ENCODE data around the gene NPHP4.

The NPHP4 gene

DNA sequence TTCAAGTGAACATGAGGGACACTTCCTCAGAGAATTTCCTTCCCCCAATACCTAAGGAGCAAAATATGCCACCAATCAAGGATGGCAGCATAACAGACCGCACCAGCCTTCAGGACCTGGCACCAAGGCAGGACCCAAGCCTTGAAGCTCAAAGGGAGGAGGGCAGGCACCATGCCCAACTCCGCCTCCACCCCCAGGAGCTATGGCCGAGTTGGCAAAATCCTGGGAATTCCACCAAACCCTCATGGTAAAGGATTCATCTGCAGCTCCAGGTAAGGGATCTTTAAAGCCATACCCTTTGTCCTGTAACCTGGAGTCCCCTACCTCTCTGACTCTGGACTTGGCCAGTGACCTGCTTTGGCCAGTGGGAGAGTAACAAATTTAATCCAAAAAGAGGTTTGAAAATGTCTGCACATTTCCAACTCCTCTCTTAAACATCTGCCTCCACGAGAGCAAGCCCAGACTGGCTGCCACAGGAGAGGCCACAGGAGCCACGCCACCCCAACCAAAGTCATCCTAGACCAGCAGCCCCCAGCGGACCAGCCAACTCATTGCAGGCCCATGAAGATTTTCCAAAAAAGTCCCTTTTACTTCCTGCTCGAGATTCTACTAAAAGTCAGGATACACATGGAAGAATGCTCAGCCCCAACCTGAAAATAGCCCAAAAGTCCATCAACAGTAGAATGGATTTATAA lies 41.9 kb downstream of the NPHP4 start:
- DNase-seq (ENCODE audit: low read depth): no peak

DNA sequence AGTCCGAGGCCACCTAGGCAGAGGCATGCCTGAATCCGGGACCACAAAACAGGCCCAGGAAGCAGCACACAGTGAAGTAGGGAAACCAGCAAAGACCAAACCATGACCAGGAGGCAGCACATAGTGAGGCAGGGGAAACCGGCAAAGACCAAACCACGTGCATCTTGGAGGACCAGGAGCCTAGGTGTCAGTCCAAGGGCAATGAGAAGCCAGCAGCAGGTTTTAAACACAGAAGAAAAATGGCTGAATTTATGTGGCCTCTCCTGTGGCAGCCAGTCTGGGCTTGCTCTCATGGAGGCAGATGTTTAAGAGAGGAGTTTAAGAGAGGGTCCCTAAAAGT lies 42.5 kb downstream of the NPHP4 start:
- DNase-seq (ENCODE audit: low read depth): no peak

DNA sequence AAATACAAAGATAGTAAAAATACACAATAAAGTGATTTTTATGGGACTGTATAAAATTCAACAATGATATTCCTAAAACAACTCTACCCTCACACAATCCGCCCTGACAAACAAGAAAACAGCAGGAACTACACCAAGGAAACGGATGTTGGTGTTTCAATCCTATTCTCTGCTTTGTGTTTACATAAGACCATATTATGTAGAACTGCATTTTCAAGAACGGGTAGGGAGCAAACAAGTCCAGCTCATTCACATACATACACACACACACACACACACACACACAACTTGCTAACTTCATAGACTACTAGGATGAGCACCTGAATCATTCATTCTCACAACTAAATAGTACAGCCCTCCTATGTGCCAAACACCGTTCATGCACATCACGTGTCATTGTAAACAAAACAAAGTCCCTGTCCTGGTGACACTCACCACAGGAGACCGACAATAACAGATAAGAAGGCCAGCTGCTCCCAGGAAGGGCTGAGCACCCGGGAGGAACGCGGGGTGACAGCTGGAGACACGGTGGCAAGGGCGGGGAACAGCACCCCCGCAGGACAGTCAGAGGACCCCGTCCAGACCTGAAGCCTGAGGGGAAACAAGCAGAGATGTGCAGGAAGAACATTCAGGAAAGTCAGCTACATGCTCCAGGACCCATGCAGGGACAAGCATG lies 43.0 kb downstream of the NPHP4 start:
- DNase-seq (ENCODE audit: low read depth): no peak

DNA sequence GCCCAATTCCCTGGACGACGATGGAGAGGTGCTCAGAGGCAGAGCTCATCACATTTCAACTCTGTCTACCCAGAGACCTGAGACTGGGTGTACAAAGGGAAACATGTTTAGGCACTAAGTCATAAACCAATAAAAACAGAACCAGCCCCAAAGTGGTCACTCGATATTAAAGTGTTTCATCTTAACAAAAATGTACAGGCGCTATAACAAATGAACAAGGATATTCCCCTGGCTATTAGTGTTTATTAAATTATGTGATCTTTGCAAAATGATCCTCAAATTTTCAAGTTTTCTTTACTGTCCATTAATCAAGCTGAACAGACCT lies 43.6 kb downstream of the NPHP4 start:
- no peak for DNase-seq (ENCODE audit: low read depth)

DNA sequence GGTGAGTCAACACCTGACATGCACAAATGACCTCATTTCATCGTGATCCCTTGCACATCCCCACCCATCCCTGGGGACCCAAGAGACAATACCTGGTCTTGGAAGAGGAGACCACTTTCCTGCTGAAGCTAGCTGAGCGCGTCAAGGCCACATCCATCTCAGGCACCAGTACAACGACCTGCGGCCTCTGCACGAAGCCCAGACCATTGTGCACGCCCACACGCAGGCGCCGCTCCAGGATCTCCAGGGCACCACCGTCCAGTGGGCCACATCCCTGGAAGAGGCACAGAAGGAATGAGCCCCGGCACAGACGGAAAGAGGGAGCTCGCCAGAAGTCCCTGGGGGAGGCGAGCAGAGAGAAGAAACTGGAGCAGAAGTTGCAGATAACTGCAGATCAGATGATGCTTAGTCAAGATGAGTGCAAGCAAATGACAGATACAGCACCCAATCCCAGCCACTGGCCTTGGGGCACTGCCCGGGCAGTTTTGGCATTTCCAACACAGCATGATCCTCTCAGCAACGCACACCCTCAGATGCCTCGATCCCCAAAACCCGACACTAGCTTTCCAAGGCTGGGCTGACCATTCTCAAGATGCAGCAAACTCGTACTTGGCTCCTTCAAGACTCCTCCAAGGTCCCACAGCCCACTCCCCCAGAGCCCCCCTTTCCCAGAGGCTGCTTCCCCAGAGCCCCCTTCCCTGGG lies 44.1 kb downstream of the NPHP4 start:
- DNase-seq (ENCODE audit: low read depth): no peak

DNA sequence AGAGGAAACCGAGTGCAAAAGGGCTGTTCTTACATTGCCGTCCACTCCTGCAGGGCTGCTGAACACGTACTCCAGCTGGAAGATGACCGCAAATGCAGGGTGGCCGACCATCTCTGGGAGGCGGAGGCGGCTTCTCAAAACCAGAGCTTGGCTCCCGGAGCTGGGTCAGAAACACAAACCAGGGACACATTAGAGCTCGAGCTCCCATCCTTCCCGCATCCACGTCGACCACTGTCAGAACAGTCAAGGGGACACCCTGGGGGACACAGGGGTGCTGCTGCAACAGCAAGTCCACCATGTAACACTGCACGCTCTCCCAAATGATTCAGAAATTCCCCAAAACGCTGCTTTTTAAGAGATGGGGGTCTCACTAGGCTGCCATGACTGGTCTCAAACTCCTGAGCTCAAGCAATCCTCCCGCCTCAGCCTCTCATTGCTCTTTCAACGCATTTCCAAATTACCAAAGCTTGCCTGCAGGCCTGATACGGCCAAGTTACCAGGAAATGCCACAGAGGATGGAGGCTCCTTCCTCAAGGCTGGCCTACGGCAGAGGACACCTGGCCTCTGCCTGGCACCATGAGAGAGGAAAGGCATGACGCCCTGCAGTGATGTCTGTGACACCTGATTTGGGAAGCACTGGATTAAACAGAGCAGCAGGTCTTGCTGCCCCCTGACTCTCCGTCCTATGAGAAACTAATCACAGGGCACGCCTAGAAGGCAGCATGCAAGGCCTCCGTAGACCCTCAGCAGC lies 45.0 kb downstream of the NPHP4 start:
- no peak for DNase-seq (ENCODE audit: low read depth)

DNA sequence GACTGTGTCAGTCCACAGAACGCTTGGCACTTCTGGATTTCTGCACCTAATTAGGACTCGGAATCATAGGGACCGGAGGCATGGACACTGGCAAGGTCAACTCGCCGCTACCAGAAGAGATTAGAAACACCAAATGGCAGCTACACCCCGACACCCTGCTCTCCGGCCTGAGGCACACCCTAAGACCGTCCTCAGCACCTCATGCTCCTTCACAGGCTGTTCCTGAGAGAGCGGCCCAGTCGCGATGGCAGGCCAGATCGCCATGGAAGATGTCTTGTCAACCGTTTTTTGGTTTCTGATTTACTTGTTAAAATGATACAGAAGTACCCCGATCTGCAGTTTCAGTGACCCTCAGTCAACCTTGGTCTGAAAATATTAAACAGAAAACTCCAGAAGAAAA lies 46.8 kb downstream of the NPHP4 start:
- no peak for DNase-seq (ENCODE audit: low read depth)

DNA sequence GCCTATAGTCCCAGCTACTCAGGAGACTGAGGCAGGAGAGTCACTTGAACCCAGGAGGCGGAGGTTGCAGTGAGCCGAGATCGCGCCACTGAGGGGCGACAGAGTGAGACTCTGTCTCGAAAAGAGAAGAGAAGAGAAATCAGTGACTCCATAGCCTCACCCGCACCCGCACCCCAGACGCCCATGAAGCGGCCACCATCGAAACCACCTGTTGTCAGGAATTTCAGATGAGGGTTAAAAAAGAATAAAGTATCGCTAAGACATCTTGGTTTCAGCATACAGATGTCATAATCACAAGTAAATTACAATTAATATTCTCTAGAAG lies 47.4 kb downstream of the NPHP4 start:
- no peak for DNase-seq (ENCODE audit: low read depth)

DNA sequence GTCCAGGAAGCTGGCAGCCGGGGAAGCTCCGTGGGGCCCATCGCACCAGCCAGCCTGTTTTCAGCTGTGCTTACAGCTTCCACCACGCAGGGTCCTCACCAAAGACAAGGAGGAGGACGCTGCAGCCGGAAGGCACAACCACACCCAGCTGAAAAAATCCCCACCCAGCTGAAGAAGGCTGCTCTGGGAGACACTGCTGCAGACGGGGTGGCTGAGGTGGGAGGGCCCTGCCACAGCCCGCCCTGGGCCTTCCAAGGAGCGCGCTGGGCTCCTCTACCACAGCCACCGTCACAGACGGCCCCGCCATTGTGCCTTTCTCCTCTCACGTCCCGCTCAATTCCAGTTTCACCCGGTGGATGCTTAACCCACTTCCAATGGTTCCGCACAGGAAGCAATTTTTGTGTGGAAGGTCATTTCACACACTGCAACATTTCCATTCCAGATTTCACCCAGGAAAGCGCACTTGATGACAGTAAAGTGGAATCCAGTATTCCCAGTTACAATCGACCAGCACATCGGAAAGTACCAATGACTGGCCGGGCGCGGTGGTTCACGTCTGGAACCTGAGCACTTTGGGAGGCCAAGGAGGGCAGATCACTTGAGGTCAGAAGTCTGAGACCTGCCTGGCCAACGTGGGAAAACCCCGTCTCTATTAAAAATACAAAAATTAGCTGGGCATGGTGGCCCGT lies 47.9 kb downstream of the NPHP4 start:
- DNase-seq (ENCODE audit: low read depth): no peak

DNA sequence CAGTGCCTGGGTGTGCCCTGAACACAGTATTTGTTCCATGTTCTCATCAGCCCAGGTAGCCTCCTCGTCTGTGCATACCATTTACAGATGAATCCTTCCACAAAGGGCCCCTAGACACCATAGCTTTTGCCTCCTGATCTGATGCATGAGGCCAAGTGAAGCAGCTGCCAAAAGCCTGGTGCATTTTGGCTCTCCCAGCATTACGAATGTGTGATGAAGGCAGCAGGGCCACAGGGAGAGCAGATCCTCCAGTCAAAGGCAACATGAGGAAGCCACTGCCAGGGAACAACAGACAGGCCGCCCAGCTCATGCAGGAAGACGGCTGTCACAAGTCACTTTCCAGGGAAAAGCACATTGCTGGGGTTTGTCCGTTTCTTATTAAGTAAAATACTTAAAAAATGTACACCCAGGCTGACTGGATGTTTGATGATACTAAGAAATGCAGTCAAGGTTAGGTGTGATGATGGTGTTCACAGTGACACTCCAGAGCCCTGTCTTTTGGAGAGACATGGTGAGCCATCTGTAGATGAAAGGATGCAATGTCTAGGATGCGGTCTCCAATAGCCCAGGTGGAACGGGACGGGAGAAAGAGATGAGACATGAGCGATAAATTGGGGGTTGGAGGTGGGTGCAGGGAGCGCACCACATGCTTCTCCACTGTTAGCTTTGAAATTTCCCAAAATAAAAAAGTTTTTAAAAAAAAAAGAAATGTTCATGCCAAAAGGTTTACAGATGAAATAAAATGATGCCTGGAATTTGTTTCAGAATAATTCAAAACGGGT lies 48.7 kb downstream of the NPHP4 start:
- no peak for DNase-seq (ENCODE audit: low read depth)

DNA sequence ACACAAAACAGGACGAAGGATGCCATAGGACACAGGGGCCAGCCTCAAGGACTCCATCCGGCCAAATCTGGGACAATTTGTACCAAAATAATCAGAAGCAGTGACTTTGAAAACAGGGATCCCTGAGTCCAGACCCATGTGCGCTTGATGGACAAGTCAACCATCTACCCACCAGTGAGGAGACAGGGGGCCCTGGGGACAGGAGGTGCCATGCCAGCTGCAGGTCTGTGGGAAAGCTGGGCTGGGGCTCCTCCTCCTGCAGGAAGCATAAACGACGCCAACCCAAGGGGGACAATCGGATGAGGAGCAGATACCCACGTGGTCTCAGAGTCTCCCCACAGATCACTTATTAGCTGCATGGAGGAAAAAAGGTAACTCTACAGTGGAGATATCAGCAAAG lies 50.6 kb downstream of the NPHP4 start:
- no peak for DNase-seq (ENCODE audit: low read depth)

DNA sequence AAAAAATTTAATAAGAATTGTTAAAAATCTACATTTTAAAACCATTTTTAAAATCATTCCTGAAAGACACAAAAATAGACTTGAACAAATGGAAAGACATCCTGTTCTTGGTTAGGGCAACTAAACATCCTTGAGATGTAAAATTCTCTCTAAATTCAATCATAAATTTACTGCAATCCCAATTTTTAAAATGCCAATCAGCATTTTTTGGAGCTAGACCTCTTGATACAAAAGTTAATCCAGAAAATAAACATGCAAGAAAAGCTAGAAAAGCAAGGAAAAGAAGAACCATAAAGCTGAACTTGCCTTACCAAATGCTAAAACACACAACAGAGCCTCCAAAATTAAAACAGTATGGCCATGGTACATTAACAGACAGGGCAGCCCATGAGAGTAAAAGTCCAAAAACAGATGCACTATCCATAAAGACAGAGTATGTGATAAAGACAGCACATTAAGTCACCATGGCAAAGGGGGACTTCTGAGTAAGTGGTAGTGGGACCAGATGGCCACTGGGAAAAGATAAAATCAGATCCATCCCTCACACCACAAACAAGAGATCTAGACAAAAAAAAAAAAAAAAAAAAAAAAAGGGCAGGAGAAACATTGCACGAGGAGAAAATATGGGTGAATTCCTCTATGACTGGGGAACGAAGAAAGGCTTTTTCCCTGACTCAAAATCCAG lies 51.4 kb downstream of the NPHP4 start:
- no peak for DNase-seq (ENCODE audit: low read depth)

DNA sequence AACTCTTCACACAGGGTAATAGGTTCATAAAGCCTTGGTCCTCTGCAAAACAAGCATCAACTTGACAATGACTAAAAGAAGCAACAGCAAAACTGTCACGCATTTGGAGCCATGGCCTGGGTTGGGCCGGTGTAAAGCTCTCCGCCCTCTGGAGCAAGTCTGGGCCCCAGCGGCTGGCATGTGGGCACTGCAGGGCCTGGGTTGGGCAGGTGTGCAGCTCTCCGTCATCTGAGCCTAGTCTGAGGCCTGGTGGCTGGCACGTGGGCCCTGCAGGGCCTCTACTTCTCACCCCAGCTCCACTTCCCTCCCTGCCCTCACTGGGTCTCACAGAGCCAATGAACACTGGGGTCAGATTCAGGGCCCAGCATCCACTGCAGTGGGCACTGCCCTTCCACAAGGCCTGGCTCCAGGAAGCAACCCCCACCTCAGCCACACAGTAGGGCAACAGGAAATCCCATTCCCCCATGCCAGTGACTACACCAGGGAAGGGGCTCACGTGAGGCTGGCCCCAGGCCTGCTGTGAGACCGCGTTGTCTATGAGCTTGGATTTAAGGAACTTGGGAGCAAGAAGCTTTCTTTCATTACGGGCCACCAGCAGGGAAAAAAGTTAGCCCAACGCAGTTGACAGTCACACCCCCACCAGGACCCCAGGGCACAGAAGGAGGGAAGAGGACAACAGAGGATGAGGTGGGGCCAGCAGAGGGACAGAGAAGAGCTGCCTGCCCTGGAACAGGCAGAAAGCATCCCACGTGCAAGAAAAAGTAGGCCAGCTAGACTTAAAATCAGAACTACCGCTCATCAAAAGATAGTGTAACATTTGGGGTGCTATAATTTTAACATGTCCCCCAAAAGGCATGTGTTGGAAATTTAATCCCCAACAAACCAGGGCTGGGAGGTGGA lies 52.7 kb downstream of the NPHP4 start:
- DNase-seq (ENCODE audit: low read depth): no peak

DNA sequence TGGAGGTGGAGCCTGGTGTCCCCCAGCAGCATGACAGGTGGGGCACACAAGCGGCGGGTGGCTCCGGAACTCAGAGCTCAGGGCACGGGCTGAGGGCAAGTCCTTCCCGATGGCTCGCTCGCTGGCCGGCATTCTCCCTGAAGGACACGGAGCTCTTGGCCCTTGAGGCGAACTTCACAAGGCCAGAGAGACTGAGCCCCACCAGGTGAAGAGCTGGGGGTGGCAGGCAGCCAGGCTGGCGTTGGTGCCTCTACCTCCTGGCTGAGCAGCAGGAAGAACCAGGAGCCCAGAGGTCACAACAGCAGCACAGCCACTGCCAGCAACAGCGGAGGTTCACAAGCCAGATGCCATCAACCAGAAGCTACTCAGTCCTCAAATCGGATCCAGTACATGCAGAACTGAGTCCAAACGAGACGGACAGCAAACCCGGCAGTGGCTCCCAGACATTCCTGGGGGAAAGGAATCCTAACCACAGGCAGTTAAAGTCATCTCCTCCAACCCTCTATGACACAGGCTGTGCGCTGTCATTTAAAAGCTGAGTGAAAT lies 54.1 kb downstream of the NPHP4 start:
- peak; percentile 70 for DNase-seq (ENCODE audit: low read depth)

DNA sequence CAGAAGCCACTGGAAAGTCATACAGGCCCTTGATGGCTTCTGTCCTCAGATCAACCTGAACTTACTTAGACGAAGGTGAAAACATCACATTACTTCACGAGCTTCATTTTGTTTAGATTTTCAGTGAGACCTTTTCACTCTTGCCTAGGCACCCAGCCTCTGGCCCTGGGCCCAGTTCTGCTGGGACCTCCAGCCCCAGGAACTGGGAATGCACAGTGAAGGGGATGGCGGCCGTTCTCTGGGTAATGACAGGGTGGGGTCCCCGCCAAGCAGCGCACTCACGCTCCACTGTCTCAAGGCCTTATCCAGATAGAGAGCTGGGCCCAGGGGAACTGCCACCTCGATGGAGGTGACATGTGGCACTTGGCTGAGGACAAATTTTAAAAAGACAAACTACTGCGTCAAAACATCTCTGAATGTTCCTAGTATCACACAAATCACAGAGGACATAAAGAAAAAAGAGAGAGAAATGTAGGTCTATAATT lies 54.8 kb downstream of the NPHP4 start:
- DNase-seq (ENCODE audit: low read depth): no peak

DNA sequence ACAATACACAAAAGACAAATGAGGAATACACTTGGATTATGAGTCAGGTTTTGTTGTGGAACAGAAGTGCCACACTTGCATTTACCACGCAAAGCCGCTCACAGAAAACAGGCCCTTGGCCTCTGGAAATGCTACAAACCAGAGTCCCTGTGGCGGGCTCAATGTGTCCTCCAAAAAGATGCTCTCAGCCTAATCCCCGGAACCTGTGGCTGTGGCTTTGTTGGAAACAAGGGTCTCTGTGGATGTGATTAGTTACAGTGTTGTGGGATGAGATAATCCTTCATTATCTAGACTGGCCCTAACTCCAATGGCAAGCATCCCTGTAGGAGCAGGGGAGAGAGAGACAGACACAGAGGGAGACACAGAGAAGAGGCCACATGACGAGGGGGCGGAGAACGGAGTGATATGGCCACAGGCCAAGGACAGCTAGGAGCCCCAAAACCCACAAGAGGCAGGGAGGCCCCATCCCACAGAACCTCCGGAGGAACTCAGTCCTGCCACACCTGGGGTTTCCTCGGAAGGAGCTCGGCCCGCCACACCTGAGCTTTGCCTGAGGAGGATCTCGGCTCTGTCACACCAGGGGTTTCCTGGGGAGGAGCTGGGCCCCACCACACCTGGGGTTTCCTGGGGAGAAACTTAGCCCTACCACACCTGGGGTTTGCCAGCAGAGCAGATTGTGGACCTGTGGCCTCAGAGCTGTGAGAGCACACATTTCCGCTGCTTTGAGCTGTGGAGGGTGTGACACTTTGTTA lies 55.4 kb downstream of the NPHP4 start:
- DNase-seq (ENCODE audit: low read depth): no peak

DNA sequence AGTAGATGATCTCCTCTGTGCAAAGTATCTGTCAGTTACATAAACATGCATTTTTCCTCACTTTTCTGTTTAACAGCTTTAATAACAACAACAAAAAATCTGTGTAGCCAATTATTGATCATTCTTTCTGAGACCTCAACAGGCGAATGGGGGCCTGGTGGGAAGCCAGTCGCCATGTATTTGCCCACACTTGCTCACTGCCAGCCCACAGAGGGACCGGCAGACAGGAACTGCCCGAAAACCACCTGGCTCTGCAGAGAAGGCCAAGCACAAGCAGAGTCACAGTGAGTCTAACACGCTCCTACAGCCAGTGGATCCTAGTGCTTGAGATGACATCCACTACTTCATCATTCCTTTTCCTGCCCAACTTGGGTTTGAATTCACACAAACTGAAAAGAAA lies 56.1 kb downstream of the NPHP4 start:
- no peak for DNase-seq (ENCODE audit: low read depth)

DNA sequence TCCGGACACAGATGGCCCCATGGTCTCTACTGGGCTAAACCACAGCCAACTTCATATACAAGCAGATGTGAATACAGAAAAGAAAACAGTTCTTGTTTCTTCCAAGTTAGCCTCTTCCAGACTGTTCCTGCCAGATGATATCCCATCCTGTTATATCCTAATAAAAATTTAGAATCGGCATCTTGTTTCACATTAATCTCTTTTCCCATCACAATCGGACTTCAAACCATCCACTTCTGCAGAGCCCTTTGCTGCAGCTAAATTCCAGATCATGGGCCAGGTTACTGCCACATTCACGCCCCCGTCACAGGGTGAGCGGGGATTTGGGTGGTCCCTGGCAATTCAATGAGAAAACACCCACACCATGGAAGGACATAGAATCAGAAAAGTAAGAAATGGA lies 57.2 kb downstream of the NPHP4 start:
- DNase-seq (ENCODE audit: low read depth): no peak
